GM18519 (cell line): ENCODE results near the gene CREBZF.
"Not testable (repeated sequence)": the region's sequence is repeated elsewhere in the genome, so short reads cannot be mapped to it uniquely, and the experiment has no call there.

Source experiments
- ATAC-seq: cut with Tn5 transposase; IDR thresholded peaks from one replicate; pipeline ENCODE4 v1.9.1; 2021; ENCODE audit warnings: mild to moderate bottlenecking, moderate library complexity; ENCODE audit not compliant: unreplicated experiment, low FRiP score

Gene CREBZF

DNA sequence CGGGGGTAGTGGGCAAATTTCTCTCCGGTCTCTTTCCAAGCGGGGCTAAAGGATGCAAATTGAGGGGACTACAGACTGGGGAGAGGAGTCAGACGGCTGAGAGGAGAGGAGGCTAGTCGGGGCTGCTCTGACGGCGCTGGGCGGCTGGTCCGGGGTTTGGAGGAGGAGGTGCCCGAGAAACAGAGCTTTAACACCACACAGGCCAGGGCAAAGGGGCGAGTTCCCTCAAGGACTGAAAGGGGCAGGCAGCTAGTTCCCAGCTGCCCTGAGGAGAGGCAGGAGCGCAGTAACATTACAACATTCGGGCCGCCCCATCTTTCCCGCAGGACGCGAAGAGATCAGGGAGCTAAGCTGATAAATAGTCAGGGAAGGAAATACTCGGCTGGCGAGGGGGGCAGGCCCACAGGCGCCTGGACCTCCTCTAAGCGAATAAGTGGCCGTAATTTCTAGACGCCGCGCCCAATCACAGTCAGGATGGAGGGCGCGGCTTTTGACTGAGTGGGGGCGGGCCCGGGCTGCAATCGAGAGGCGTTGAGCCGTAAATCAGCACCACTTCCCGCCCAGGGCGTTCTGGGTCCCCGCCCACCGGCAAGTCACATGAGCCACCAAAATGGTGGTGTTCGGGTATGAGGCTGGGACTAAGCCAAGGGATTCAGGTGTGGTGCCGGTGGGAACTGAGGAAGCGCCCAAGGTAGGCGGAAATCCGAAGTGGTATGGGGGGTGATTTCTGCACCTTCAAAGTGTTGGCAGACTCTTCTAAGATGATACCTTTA is 36.7 kb downstream of the CREBZF start, which contains the start of gene TMEM126B:
TMEM126B (plus strand) TSS at position 596 of the 773 bp plus-strand sequence; CDS start at position 611, 15 bp downstream.
- peak; percentile 98 for ATAC-seq

- ATAC-seq = no peak
Observed at GRCh38 chr11:85627332-85627997, 37.5 kb downstream of the CREBZF start, which contains the start of gene DLG2. Gene DLG2 (minus strand): TSS chr11:85627344.

DNA sequence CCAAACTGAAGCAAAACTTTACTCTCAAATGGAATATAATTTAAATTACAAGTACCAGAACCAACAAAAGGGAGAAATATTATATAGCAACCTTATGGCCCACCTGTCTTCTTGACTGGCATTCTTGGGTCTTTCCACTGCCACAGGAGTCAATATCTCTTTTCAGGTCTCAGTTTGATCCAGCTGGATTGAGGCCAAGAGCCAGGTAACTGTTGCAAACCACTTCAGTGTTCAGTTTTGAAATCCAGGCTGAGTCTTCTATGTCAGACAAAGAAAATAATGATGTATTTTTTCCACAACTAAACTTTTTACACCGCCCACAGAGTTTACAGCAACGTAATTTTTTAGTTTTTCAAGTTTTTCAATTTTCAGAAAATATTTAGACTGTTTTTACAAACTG is 38.4 kb downstream of the CREBZF start:
- no peak for ATAC-seq

DNA sequence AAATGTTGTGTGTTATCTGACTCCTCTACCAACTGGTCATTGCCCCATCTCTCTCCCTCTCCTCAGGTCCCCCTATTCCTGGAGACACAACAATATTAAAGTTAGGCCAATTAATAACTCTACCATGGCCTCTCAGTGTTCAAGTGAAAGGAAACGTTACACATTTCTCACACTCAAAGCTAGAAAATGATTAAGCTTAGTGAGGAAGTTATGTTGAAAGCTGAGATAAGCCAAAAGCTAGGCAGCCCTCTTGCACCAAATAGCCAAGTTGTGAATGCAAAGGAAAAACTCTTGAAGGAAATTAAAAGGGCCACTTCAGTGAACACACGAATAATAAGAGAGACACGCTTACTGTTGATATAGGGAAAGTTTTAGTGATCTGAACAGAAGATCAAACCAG is 44.7 kb downstream of the CREBZF start:
- ATAC-seq = no peak

GRCh38 chr11:85619499-85619898 is 45.4 kb downstream of the CREBZF start:
- ATAC-seq = no peak

GRCh38 chr11:85611643-85612042 is 53.3 kb downstream of the CREBZF start:
- ATAC-seq = not testable (repeated sequence)
